ENCODE measurements around the gene CBS.
"Not testable (repeated sequence)": the region's sequence is repeated elsewhere in the genome, so short reads cannot be mapped to it uniquely, and the experiment has no call there.

- TF ChIP-seq POLR2A, CTCF (IDR thresholded peaks at IDR 0.05): not testable (repeated sequence)
Observed at GRCh38 chr21:43045876-43046821, 29.5 kb downstream of the CBS start.

Data from uterus (tissue), 2 donors.